SK-N-SH (cell line): Measurements from ENCODE around the gene E2F1. TPM values are rescaled to one million over a fixed set of nuclear protein-coding genes. Genes with fewer than 3 reads are reported as not detected.

Experiments
- CTCF ChIA-PET: fragments of 300-600, 350-600 bp; formaldehyde crosslinking; extraction: SDS; loops from one replicate; lab custom pipeline; 2021; lab: Yijun Ruan, JAX
- POLR2A ChIA-PET: fragments of 350-600 bp; sonication (Branson Sonifier 250); formaldehyde crosslinking; extraction: SDS; loops from one replicate; lab custom pipeline; 2020; ENCODE audit warnings: antibody characterized with exemption, inconsistent platforms; lab: Yijun Ruan, JAX
- DNase-seq: peaks from one replicate; pipeline ENCODE4 v3.0.0; 2012
- H2AFZ ChIP-seq: fragments of 200-600 bp; sonication (generic); 2 replicates; pipeline ENCODE4 v1.8.1; 2016; ENCODE audit warnings: antibody characterized with exemption, mild to moderate bottlenecking, low read depth
- H3F3A ChIP-seq: fragments of 200-600 bp; sonication (generic); replicated peaks from 2 replicates; pipeline ENCODE3; 2016; ENCODE audit warnings: antibody characterized with exemption, mild to moderate bottlenecking; ENCODE audit not compliant: insufficient read depth
- H3K27ac ChIP-seq, 2 experiments: fragments of 200-500 bp in 1 of 2; fragments of 200-600 bp in 1 of 2; sonication (Bioruptor generic) in 1 of 2; sonication (generic), shearing (Covaris generic) in 1 of 2; 2 replicates each; pipeline versions ENCODE4 v1.5.1 to v1.6.1; 2014 to 2016; ENCODE audit warnings: low read depth in 2 of 2, inconsistent platforms in 1 of 2, low read length in 1 of 2, mild to moderate bottlenecking in 1 of 2, mixed read lengths in 1 of 2
- H3K27me3 ChIP-seq: fragments of 200-600 bp; sonication (generic), shearing (Covaris generic); 2 replicates; pipeline ENCODE4 v1.6.1; 2016; ENCODE audit warnings: mixed run types; ENCODE audit not compliant: insufficient read depth
- H3K36me3 ChIP-seq, 2 experiments: fragments of 200-500 bp in 1 of 2; fragments of 200-600 bp in 1 of 2; sonication (Bioruptor generic) in 1 of 2; sonication (generic) in 1 of 2; replicated peaks in 1 of 2; 2 replicates each; pipeline versions ENCODE3 to v1.5.1; 2014 to 2016; ENCODE audit warnings: low read length in 1 of 2, mild to moderate bottlenecking in 1 of 2; ENCODE audit not compliant: insufficient read depth in 2 of 2, control insufficient read depth in 1 of 2
- H3K4me1 ChIP-seq, 2 experiments: fragments of 200-500 bp in 1 of 2; fragments of 200-600 bp in 1 of 2; sonication (Bioruptor generic) in 1 of 2; sonication (generic), shearing (Covaris generic) in 1 of 2; 2 replicates each; pipeline versions ENCODE4 v1.5.1 to v1.6.1; 2014 to 2016; ENCODE audit warnings: low read depth in 1 of 2, low read length in 1 of 2, mixed run types in 1 of 2; ENCODE audit not compliant: insufficient read depth in 2 of 2, control insufficient read depth in 1 of 2
- H3K4me2 ChIP-seq: fragments of 200-600 bp; sonication (generic), shearing (Covaris generic); 2 replicates; pipeline ENCODE4 v1.6.1; 2017; ENCODE audit warnings: mixed run types
- H3K4me3 ChIP-seq, 2 experiments: fragments of 200-500 bp in 1 of 2; fragments of 200-600 bp in 1 of 2; sonication (Bioruptor generic) in 1 of 2; sonication (generic), shearing (Covaris generic) in 1 of 2; 2 replicates each; pipeline versions ENCODE4 v1.5.1 to v1.8.1; 2014 to 2016; ENCODE audit warnings: low read depth in 2 of 2, inconsistent platforms in 1 of 2, low read length in 1 of 2, mild to moderate bottlenecking in 1 of 2, mixed read lengths in 1 of 2, moderate library complexity in 1 of 2
- H3K79me2 ChIP-seq: fragments of 200-600 bp; sonication (generic); 2 replicates; pipeline ENCODE4 v1.8.1; 2017; ENCODE audit warnings: mild to moderate bottlenecking; ENCODE audit not compliant: insufficient read depth
- H3K9ac ChIP-seq: fragments of 200-600 bp; sonication (generic); 2 replicates; pipeline ENCODE4 v1.6.1; 2017; ENCODE audit warnings: mixed run types
- H3K9me2 ChIP-seq: fragments of 200-600 bp; sonication (generic); 2 replicates; pipeline ENCODE4 v1.6.1; 2017; ENCODE audit warnings: mixed run types
- H3K9me3 ChIP-seq: fragments of 200-600 bp; sonication (generic); 2 replicates; pipeline ENCODE4 v1.6.1; 2017; ENCODE audit warnings: mixed run types, mild to moderate bottlenecking, moderate library complexity
- H4K20me1 ChIP-seq: fragments of 200-600 bp; sonication (generic); 2 replicates; pipeline ENCODE4 v1.6.1; 2017; ENCODE audit warnings: mild to moderate bottlenecking, mixed run types; ENCODE audit not compliant: insufficient read depth
- CHD2 ChIP-seq: fragments of 150-350 bp; IDR thresholded peaks from 2 replicates; pipeline ENCODE4 v1.6.1; 2018; ENCODE audit warnings: low read length; ENCODE audit not compliant: partially characterized antibody
- FOXM1 ChIP-seq: IDR thresholded peaks from 2 replicates; pipeline ENCODE4 v1.4.0; 2012; ENCODE audit warnings: low read depth, mild to moderate bottlenecking
- IRF3 ChIP-seq: fragments of 150-350 bp; IDR thresholded peaks from 2 replicates; pipeline ENCODE4 v1.6.1; 2016; ENCODE audit warnings: mild to moderate bottlenecking, low read depth, low read length
- MAX ChIP-seq: IDR thresholded peaks from 2 replicates; pipeline ENCODE4 v1.4.0; 2012; ENCODE audit warnings: low read depth
- MXI1 ChIP-seq: IDR thresholded peaks from 2 replicates; pipeline ENCODE4 v1.6.1; 2012; ENCODE audit warnings: mild to moderate bottlenecking, low read depth, low read length, improper control_type of control experiment
- NRF1 ChIP-seq: IDR thresholded peaks from 2 replicates; pipeline ENCODE4 v1.6.1; 2012; ENCODE audit warnings: low read depth, mild to moderate bottlenecking, low read length
- PBX3 ChIP-seq: IDR thresholded peaks from 2 replicates; pipeline ENCODE4; 2012
- POLR2AphosphoS5 ChIP-seq: IDR thresholded peaks from 2 replicates; pipeline ENCODE4 v1.6.1; 2012; ENCODE audit warnings: low read depth, low read length
- RCOR1 ChIP-seq: fragments of 150-350 bp; IDR thresholded peaks from 2 replicates; pipeline ENCODE4 v1.6.1; 2017; ENCODE audit warnings: antibody characterized with exemption, low read length
- REST ChIP-seq: IDR thresholded peaks from 2 replicates; pipeline ENCODE4 v1.6.1; 2012; ENCODE audit warnings: mild to moderate bottlenecking, low read depth, low read length, moderate library complexity
- RFX5 ChIP-seq: IDR thresholded peaks from 2 replicates; pipeline ENCODE4 v1.6.1; 2012; ENCODE audit warnings: mild to moderate bottlenecking, improper control_type of control experiment, low read length
- TAF1 ChIP-seq: IDR thresholded peaks from 2 replicates; pipeline ENCODE4 v1.6.1; 2012; ENCODE audit warnings: low read depth, mild to moderate bottlenecking, low read length, moderate library complexity, borderline replicate concordance
- TEAD4 ChIP-seq: IDR thresholded peaks from 2 replicates; pipeline ENCODE4 v1.4.0; 2012; ENCODE audit warnings: mild to moderate bottlenecking, borderline replicate concordance; ENCODE audit not compliant: insufficient read depth
- WGBS: methylation state at CpG from one replicate; pipeline ENCODE4 v1.1.6; 2017; ENCODE audit warnings: low lambda C conversion rate; 5-methylcytosine and 5-hydroxymethylcytosine counted together
- polyA plus RNA-seq, 3 experiments: library from polyadenylated mRNA; depleted of rRNA; stranded (reverse); fragments of >200 nt; gene quantifications; 2 replicates each; pipeline ENCODE4 v1.2.3, GENCODE V29; 2012

The E2F1 gene
- polyA plus RNA-seq, 1 of the 3 experiments (the other 2 are of a cell fraction) = 15.0 TPM

- TF ChIP-seq FOXM1 = no peak
- no peak for TF ChIP-seq POLR2AphosphoS5
- TF ChIP-seq CHD2 = no peak
- TF ChIP-seq MXI1 = no peak
- TF ChIP-seq RCOR1 = no peak
- no peak for TF ChIP-seq TEAD4
- TF ChIP-seq NRF1 = no peak
- no peak for TF ChIP-seq RFX5
- no peak for TF ChIP-seq PBX3
- TF ChIP-seq REST = no peak
- TF ChIP-seq IRF3 = no peak
- TF ChIP-seq MAX = no peak
- no peak for TF ChIP-seq TAF1
- ChIA-PET CTCF (no interaction called here), POLR2A (no interaction called here)
- Histone ChIP-seq H3F3A (peaks cover 3% of the 10 kb centered on the region), H3K27me3 (no peaks in the 10 kb centered on the region), H3K4me1 (peaks cover 5 to 7% of the 10 kb centered on the region in 2 experiments; a peak in 2 of 4 replicates), H3K4me3 (no peak overlapping the region), H3K9me3 (no peaks in the 10 kb centered on the region), H3K4me2 (no peak overlapping the region), H3K79me2 (no peaks in the 10 kb centered on the region), H3K36me3 (no peaks in the 10 kb centered on the region), H2AFZ (no peak overlapping the region), H3K9me2 (no peaks in the 10 kb centered on the region), H3K27ac (no peak overlapping the region), H4K20me1 (no peaks in the 10 kb centered on the region), H3K9ac (no peak overlapping the region)
- 80% methylated on average over 2 of the region's 2 CpGs for WGBS
- no peak for DNase-seq
Measured at GRCh38 chr20:33728463-33728862, 42.3 kb upstream of the E2F1 start.
